Kidney epithelial cell (primary cell): ENCODE results near the gene KCTD19. TPM values are rescaled to one million over a fixed set of nuclear protein-coding genes. Genes with fewer than 3 reads are reported as not detected.

Experiments
- DNase-seq: peaks from one replicate; pipeline ENCODE4 v3.0.0-alpha.2; 2010; ENCODE audit warnings: low read depth
- H3K27me3 ChIP-seq: 2 replicates; pipeline ENCODE4 v1.6.0; 2011; ENCODE audit warnings: low read length; ENCODE audit not compliant: control insufficient read depth, insufficient read depth
- H3K36me3 ChIP-seq: 2 replicates; pipeline ENCODE4 v1.5.1; 2011; ENCODE audit warnings: low read length; ENCODE audit not compliant: control insufficient read depth, insufficient read depth
- H3K4me3 ChIP-seq: 2 replicates; pipeline ENCODE4 v1.5.1; 2011; ENCODE audit warnings: low read depth, mild to moderate bottlenecking, control low read depth, low read length
- CTCF ChIP-seq: IDR thresholded peaks from 2 replicates; pipeline ENCODE4 v1.5.1; 2011; ENCODE audit warnings: mild to moderate bottlenecking, moderate library complexity, low read length, control low read depth, inconsistent platforms; ENCODE audit not compliant: insufficient read depth, poor library complexity, severe bottlenecking
- total RNA-seq: library from RNA; depleted of rRNA; stranded (reverse); fragments of >200 nt; gene quantifications from 2 replicates; pipeline ENCODE4 v1.2.3, GENCODE V29; 2015

The KCTD19 gene
- total RNA-seq, 1 donor from 2014 or later: 0.08 TPM

- Histone ChIP-seq H3K27me3 (no peaks in the 10 kb centered on the region), H3K4me3 (no peak overlapping the region), H3K36me3 (no peaks in the 10 kb centered on the region)
- TF ChIP-seq CTCF: no peak
- DNase-seq: no peak
These were observed 6.8 kb upstream of the KCTD19 start for GRCh38 chr16:67333315-67333714.

GRCh38 chr16:67329901-67330300, 3.4 kb upstream of the KCTD19 start:
- Histone ChIP-seq H3K27me3 (no peaks in the 10 kb centered on the region), H3K4me3 (no peak overlapping the region), H3K36me3 (no peaks in the 10 kb centered on the region)
- no peak for DNase-seq
- TF ChIP-seq CTCF: no peak

GRCh38 chr16:67327743-67328142, 1.2 kb upstream of the KCTD19 start:
- no peak overlapping the region for H3K4me3 ChIP-seq
- no peak for DNase-seq
- no peaks in the 10 kb centered on the region for H3K36me3 ChIP-seq
- no peaks in the 10 kb centered on the region for H3K27me3 ChIP-seq
- no peak for TF ChIP-seq CTCF

DNA sequence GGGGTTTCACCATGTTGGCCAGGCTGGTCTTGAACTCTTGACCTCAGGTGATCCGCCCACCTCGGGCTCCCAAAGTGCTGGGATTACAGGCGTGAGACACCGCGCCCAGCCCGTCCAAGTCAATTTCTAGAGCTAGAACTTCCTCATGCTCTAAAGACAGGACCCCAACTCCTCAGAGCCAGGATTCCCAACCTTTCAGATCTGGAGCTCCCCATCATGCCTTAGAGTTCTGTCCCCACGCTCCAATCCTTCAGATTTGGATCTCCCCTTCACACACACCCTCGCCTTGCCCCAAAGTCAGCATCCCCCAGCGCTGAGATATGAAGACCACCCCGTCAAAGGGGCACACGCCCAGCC, 448 bp downstream of the KCTD19 start:
- no peak for TF ChIP-seq CTCF
- Histone ChIP-seq H3K4me3 (peak overlapping the region; percentile 52), H3K36me3 (no peaks in the 10 kb centered on the region), H3K27me3 (no peaks in the 10 kb centered on the region)
- DNase-seq: no peak

DNA sequence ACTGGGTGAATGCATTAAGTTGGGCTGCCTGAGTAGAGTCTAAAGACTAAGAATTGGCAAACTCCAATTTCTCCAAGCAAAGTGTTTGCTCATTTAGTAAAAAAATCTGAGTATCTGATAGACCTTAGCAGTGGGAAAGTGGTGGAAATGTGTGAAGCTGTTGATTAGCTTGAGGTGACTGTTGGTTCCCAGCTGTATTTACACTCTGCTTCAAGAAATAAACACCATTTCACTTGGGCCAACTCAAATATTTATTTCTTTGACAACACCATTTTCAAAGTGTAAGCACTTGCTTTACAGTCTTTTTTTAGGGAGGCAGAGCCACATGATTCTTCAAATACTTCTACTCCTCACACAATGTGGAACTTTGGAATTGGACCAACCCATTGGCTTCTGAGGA, 8.7 kb downstream of the KCTD19 start:
- no peak for DNase-seq
- no peaks in the 10 kb centered on the region for H3K36me3 ChIP-seq
- no peaks in the 10 kb centered on the region for H3K27me3 ChIP-seq
- H3K4me3 ChIP-seq: no peak overlapping the region
- no peak for TF ChIP-seq CTCF

GRCh38 chr16:67312719-67313118, 13.8 kb downstream of the KCTD19 start:
- Histone ChIP-seq H3K27me3 (no peaks in the 10 kb centered on the region), H3K36me3 (no peaks in the 10 kb centered on the region), H3K4me3 (no peak overlapping the region)
- TF ChIP-seq CTCF: no peak
- no peak for DNase-seq
